ENCODE measurements around the gene BCLAF1.
"Not testable (repeated sequence)": the region's sequence is repeated elsewhere in the genome, so short reads cannot be mapped to it uniquely, and the experiment has no call there.

BCLAF1 gene

GRCh38 chr6:136309729-136310311 is 20.2 kb upstream of the BCLAF1 start:
- Histone ChIP-seq H2AFZ (ENCODE audit: low read length, unreplicated experiment) (no peak overlapping the region), H3K79me2 (ENCODE audit: control insufficient read depth, insufficient read depth, low read length, unreplicated experiment) (no peaks in the 10 kb centered on the region), H3K36me3 (ENCODE audit: insufficient read depth, low read length) (no peaks in the 10 kb centered on the region), H3K27me3 (ENCODE audit: insufficient read depth, low read length) (peaks cover 8% of the 10 kb centered on the region), H3K4me3 (ENCODE audit: low read depth, low read length) (no peak overlapping the region), H3K4me1 (ENCODE audit: control insufficient read depth, insufficient read depth, low read length, unreplicated experiment) (no peaks in the 10 kb centered on the region), H3K27ac (ENCODE audit: low read depth, low read length) (no peak overlapping the region)

GRCh38 chr6:136309171-136309570 is 19.5 kb upstream of the BCLAF1 start:
- Histone ChIP-seq H3K36me3 (ENCODE audit: insufficient read depth, low read length) (no peaks in the 10 kb centered on the region), H3K79me2 (ENCODE audit: control insufficient read depth, insufficient read depth, low read length, unreplicated experiment) (no peaks in the 10 kb centered on the region), H3K27me3 (ENCODE audit: insufficient read depth, low read length) (peaks cover 8% of the 10 kb centered on the region), H3K27ac (ENCODE audit: low read depth, low read length) (no peak overlapping the region), H3K4me1 (ENCODE audit: control insufficient read depth, insufficient read depth, low read length, unreplicated experiment) (no peaks in the 10 kb centered on the region), H3K4me3 (ENCODE audit: low read depth, low read length) (no peak overlapping the region), H2AFZ (ENCODE audit: low read length, unreplicated experiment) (no peak overlapping the region)

GRCh38 chr6:136308469-136308868 is 18.8 kb upstream of the BCLAF1 start:
- H3K27ac ChIP-seq (ENCODE audit: low read depth, low read length); H3K4me1 ChIP-seq (ENCODE audit: control insufficient read depth, insufficient read depth, low read length, unreplicated experiment); H3K79me2 ChIP-seq (ENCODE audit: control insufficient read depth, insufficient read depth, low read length, unreplicated experiment); H3K4me3 ChIP-seq (ENCODE audit: low read depth, low read length); H2AFZ ChIP-seq (ENCODE audit: low read length, unreplicated experiment); H3K36me3 ChIP-seq (ENCODE audit: insufficient read depth, low read length); H3K27me3 ChIP-seq (ENCODE audit: insufficient read depth, low read length): not testable (repeated sequence)

- no peaks in the 10 kb centered on the region for H3K36me3 ChIP-seq (ENCODE audit: insufficient read depth, low read length)
- no peak overlapping the region for H3K27ac ChIP-seq (ENCODE audit: low read depth, low read length)
- H3K79me2 ChIP-seq (ENCODE audit: control insufficient read depth, insufficient read depth, low read length, unreplicated experiment) = no peaks in the 10 kb centered on the region
- no peak overlapping the region for H2AFZ ChIP-seq (ENCODE audit: low read length, unreplicated experiment)
- peaks cover 3% of the 10 kb centered on the region; the same call in 1 of the 2 replicates for H3K27me3 ChIP-seq (ENCODE audit: insufficient read depth, low read length)
- no peak overlapping the region for H3K4me3 ChIP-seq (ENCODE audit: low read depth, low read length)
- no peaks in the 10 kb centered on the region for H3K4me1 ChIP-seq (ENCODE audit: control insufficient read depth, insufficient read depth, low read length, unreplicated experiment)
These were observed 17.7 kb upstream of the BCLAF1 start for GRCh38 chr6:136307351-136307750.

- Histone ChIP-seq H3K36me3 (ENCODE audit: insufficient read depth, low read length) (no peaks in the 10 kb centered on the region), H3K27ac (ENCODE audit: low read depth, low read length) (no peak overlapping the region), H3K4me3 (ENCODE audit: low read depth, low read length) (no peak overlapping the region), H3K27me3 (ENCODE audit: insufficient read depth, low read length) (0 out of 2 replicates have a peak, but pooled peaks cover 3% of the 10 kb centered on the region), H2AFZ (ENCODE audit: low read length, unreplicated experiment) (no peak overlapping the region), H3K4me1 (ENCODE audit: control insufficient read depth, insufficient read depth, low read length, unreplicated experiment) (no peaks in the 10 kb centered on the region), H3K79me2 (ENCODE audit: control insufficient read depth, insufficient read depth, low read length, unreplicated experiment) (no peaks in the 10 kb centered on the region)
These were observed 16.8 kb upstream of the BCLAF1 start for GRCh38 chr6:136306466-136306865.

GRCh38 chr6:136304410-136304809 is 14.8 kb upstream of the BCLAF1 start:
- H3K79me2 ChIP-seq (ENCODE audit: control insufficient read depth, insufficient read depth, low read length, unreplicated experiment) = no peaks in the 10 kb centered on the region
- no peaks in the 10 kb centered on the region for H3K4me1 ChIP-seq (ENCODE audit: control insufficient read depth, insufficient read depth, low read length, unreplicated experiment)

GRCh38 chr6:136303516-136303915 is 13.9 kb upstream of the BCLAF1 start:
- H3K36me3 ChIP-seq (ENCODE audit: insufficient read depth, low read length) = no peaks in the 10 kb centered on the region
- H3K27me3 ChIP-seq (ENCODE audit: insufficient read depth, low read length) = 0 out of 2 replicates have a peak, but pooled peaks cover 3% of the 10 kb centered on the region
- H3K4me1 ChIP-seq (ENCODE audit: control insufficient read depth, insufficient read depth, low read length, unreplicated experiment) = no peaks in the 10 kb centered on the region
- no peak overlapping the region for H2AFZ ChIP-seq (ENCODE audit: low read length, unreplicated experiment)
- no peaks in the 10 kb centered on the region for H3K79me2 ChIP-seq (ENCODE audit: control insufficient read depth, insufficient read depth, low read length, unreplicated experiment)
- no peak overlapping the region for H3K4me3 ChIP-seq (ENCODE audit: low read depth, low read length)
- no peak overlapping the region for H3K27ac ChIP-seq (ENCODE audit: low read depth, low read length)

More at GRCh38 chr6:136304410-136304809, 14.8 kb upstream of the BCLAF1 start:
- H3K4me3 ChIP-seq (ENCODE audit: low read depth, low read length) = no peak overlapping the region
- H3K27ac ChIP-seq (ENCODE audit: low read depth, low read length) = no peak overlapping the region
- H3K36me3 ChIP-seq (ENCODE audit: insufficient read depth, low read length) = no peaks in the 10 kb centered on the region
- H2AFZ ChIP-seq (ENCODE audit: low read length, unreplicated experiment) = no peak overlapping the region
- H3K27me3 ChIP-seq (ENCODE audit: insufficient read depth, low read length) = 0 out of 2 replicates have a peak, but pooled peaks cover 3% of the 10 kb centered on the region

- Histone ChIP-seq H3K79me2 (ENCODE audit: control insufficient read depth, insufficient read depth, low read length, unreplicated experiment) (no peaks in the 10 kb centered on the region), H3K27ac (ENCODE audit: low read depth, low read length) (no peak overlapping the region), H3K4me1 (ENCODE audit: control insufficient read depth, insufficient read depth, low read length, unreplicated experiment) (peaks cover 9% of the 10 kb centered on the region), H3K4me3 (ENCODE audit: low read depth, low read length) (no peak overlapping the region), H3K36me3 (ENCODE audit: insufficient read depth, low read length) (no peaks in the 10 kb centered on the region), H3K27me3 (ENCODE audit: insufficient read depth, low read length) (no peaks in the 10 kb centered on the region), H2AFZ (ENCODE audit: low read length, unreplicated experiment) (no peak overlapping the region)
These were observed 5.0 kb upstream of the BCLAF1 start for GRCh38 chr6:136294621-136295020.

- peaks cover 40% of the 10 kb centered on the region for H3K79me2 ChIP-seq (ENCODE audit: control insufficient read depth, insufficient read depth, low read length, unreplicated experiment)
- H3K27me3 ChIP-seq (ENCODE audit: insufficient read depth, low read length) = no peaks in the 10 kb centered on the region
- H3K36me3 ChIP-seq (ENCODE audit: insufficient read depth, low read length) = no peaks in the 10 kb centered on the region
- H3K27ac ChIP-seq (ENCODE audit: low read depth, low read length) = peak overlapping the region; percentile 95
- H3K4me3 ChIP-seq (ENCODE audit: low read depth, low read length) = peak overlapping the region; percentile 86
- H2AFZ ChIP-seq (ENCODE audit: low read length, unreplicated experiment) = peak overlapping the region; percentile 82
- H3K4me1 ChIP-seq (ENCODE audit: control insufficient read depth, insufficient read depth, low read length, unreplicated experiment) = peaks cover 27% of the 10 kb centered on the region
These were observed 864 bp upstream of the BCLAF1 start for GRCh38 chr6:136290410-136291010.

GRCh38 chr6:136289327-136289578 is 393 bp downstream of the BCLAF1 start:
- H3K27me3 ChIP-seq (ENCODE audit: insufficient read depth, low read length) = no peaks in the 10 kb centered on the region
- no peaks in the 10 kb centered on the region for H3K36me3 ChIP-seq (ENCODE audit: insufficient read depth, low read length)
- H3K27ac ChIP-seq (ENCODE audit: low read depth, low read length) = peak overlapping the region; percentile 95
- H3K4me1 ChIP-seq (ENCODE audit: control insufficient read depth, insufficient read depth, low read length, unreplicated experiment) = peaks cover 40% of the 10 kb centered on the region
- H2AFZ ChIP-seq (ENCODE audit: low read length, unreplicated experiment) = no peak overlapping the region
- peak overlapping the region; percentile 86 for H3K4me3 ChIP-seq (ENCODE audit: low read depth, low read length)
- peaks cover 52% of the 10 kb centered on the region for H3K79me2 ChIP-seq (ENCODE audit: control insufficient read depth, insufficient read depth, low read length, unreplicated experiment)

GRCh38 chr6:136288566-136289326 is 900 bp downstream of the BCLAF1 start:
- no peak overlapping the region for H2AFZ ChIP-seq (ENCODE audit: low read length, unreplicated experiment)
- H3K79me2 ChIP-seq (ENCODE audit: control insufficient read depth, insufficient read depth, low read length, unreplicated experiment) = peaks cover 57% of the 10 kb centered on the region
- H3K4me3 ChIP-seq (ENCODE audit: low read depth, low read length) = peak overlapping the region; percentile 86
- no peaks in the 10 kb centered on the region for H3K27me3 ChIP-seq (ENCODE audit: insufficient read depth, low read length)
- no peaks in the 10 kb centered on the region for H3K36me3 ChIP-seq (ENCODE audit: insufficient read depth, low read length)
- H3K27ac ChIP-seq (ENCODE audit: low read depth, low read length) = peak overlapping the region; percentile 95
- peaks cover 42% of the 10 kb centered on the region for H3K4me1 ChIP-seq (ENCODE audit: control insufficient read depth, insufficient read depth, low read length, unreplicated experiment)

All from ACC112 (cell line).